Mesodermal cell (in vitro differentiated cells): ENCODE results near the gene GPATCH4.

Experiments used
- H3K27ac ChIP-seq: 2 replicates; pipeline ENCODE4 v1.7.0; 2013; ENCODE audit warnings: mild to moderate bottlenecking, low read depth, low read length, moderate library complexity; ENCODE audit not compliant: severe bottlenecking
- H3K36me3 ChIP-seq: 2 replicates; pipeline ENCODE4 v1.7.1; 2013; ENCODE audit warnings: mild to moderate bottlenecking, low read length, moderate library complexity; ENCODE audit not compliant: control insufficient read depth, insufficient read depth
- H3K4me1 ChIP-seq: one replicate; pipeline ENCODE4 v1.7.1; 2013; ENCODE audit warnings: mild to moderate bottlenecking, low read length; ENCODE audit not compliant: insufficient read depth, control insufficient read depth, poor library complexity, severe bottlenecking
- H3K4me3 ChIP-seq: 2 replicates; pipeline ENCODE4 v1.7.0; 2013; ENCODE audit warnings: low read length, control low read depth, mild to moderate bottlenecking; ENCODE audit not compliant: insufficient read depth, poor library complexity, severe bottlenecking; ENCODE audit errors: extremely low read depth
- H3K9me3 ChIP-seq: 2 replicates; pipeline ENCODE4 v1.7.1; 2013; ENCODE audit warnings: mild to moderate bottlenecking, low read length, moderate library complexity; ENCODE audit not compliant: control insufficient read depth
- WGBS, 2 experiments: methylation state at CpG; one replicate each; pipeline ENCODE4 v1.1.5; 2013; ENCODE audit warnings: missing lambda C conversion rate in 2 of 2; ENCODE audit not compliant: insufficient coverage in 2 of 2; 5-methylcytosine and 5-hydroxymethylcytosine counted together

Gene GPATCH4

GRCh38 chr1:156572663-156573018 lies 28.6 kb downstream of the GPATCH4 start:
- WGBS, 2 experiments, result 37 to 62% methylated on average over 7 to 8 of the region's 10 CpGs
- peak overlapping the region; percentile 73 for H3K4me3 ChIP-seq
- H3K4me1 ChIP-seq, result peaks cover 6% of the 10 kb centered on the region
- H3K9me3 ChIP-seq, result no peaks in the 10 kb centered on the region
- H3K36me3 ChIP-seq, result peaks cover 31% of the 10 kb centered on the region
- H3K27ac ChIP-seq, result no peak overlapping the region

- 0 to 1% methylated on average over 28 to 36 of the region's 38 CpGs for WGBS, 2 experiments
- Histone ChIP-seq H3K27ac (no peak within 1 kb of the TSS), H3K9me3 (no peaks in the 10 kb centered on the region), H3K4me1 (peaks cover 6% of the 10 kb centered on the region), H3K4me3 (peak within 1 kb of the TSS; percentile 73), H3K36me3 (peaks cover 36% of the 10 kb centered on the region)
Observed at GRCh38 chr1:156571919-156572662, 29.2 kb downstream of the GPATCH4 start, which contains the start of gene IQGAP3. IQGAP3 (minus strand) TSS chr1:156572565; CDS start chr1:156572529, 36 bp downstream.

- H3K4me3 ChIP-seq, result peak overlapping the region; percentile 73
- H3K4me1 ChIP-seq, result peaks cover 6% of the 10 kb centered on the region
- H3K27ac ChIP-seq, result peak overlapping the region; percentile 10
- peaks cover 41% of the 10 kb centered on the region for H3K36me3 ChIP-seq
- 17% methylated on average over 1 of the region's 4 CpGs; no CpG with 5 or more reads in 1 of the 2 experiments for whole genome bisulfite sequencing, 2 experiments
- H3K9me3 ChIP-seq, result no peaks in the 10 kb centered on the region
Observed at GRCh38 chr1:156571261-156571852, 29.9 kb downstream of the GPATCH4 start.

- H3K4me3 ChIP-seq, result no peak overlapping the region
- no peak overlapping the region for H3K27ac ChIP-seq
- H3K4me1 ChIP-seq, result peaks cover 6% of the 10 kb centered on the region
- H3K9me3 ChIP-seq, result no peaks in the 10 kb centered on the region
- peaks cover 90% of the 10 kb centered on the region for H3K36me3 ChIP-seq
- WGBS, 2 experiments, result 94 to 96% methylated on average over 4 of the region's 4 CpGs
Observed at GRCh38 chr1:156566436-156566835, 34.8 kb downstream of the GPATCH4 start.

- no peak overlapping the region for H3K4me3 ChIP-seq
- H3K27ac ChIP-seq, result no peak overlapping the region
- WGBS, 2 experiments, result no CpG with 5 or more reads among the region's 2 CpGs
- no peaks in the 10 kb centered on the region for H3K4me1 ChIP-seq
- H3K9me3 ChIP-seq, result no peaks in the 10 kb centered on the region
- H3K36me3 ChIP-seq, result peaks cover 93% of the 10 kb centered on the region
Observed at GRCh38 chr1:156565519-156565918, 35.8 kb downstream of the GPATCH4 start.

- Histone ChIP-seq H3K9me3 (no peaks in the 10 kb centered on the region), H3K27ac (no peak overlapping the region), H3K4me3 (no peak overlapping the region), H3K4me1 (no peaks in the 10 kb centered on the region), H3K36me3 (peaks cover 76% of the 10 kb centered on the region)
- 92 to 100% methylated on average over 4 of the region's 5 CpGs for WGBS, 2 experiments
Observed at GRCh38 chr1:156560585-156561163, 40.6 kb downstream of the GPATCH4 start.

GRCh38 chr1:156559797-156560385 lies 41.4 kb downstream of the GPATCH4 start:
- H3K9me3 ChIP-seq, result no peaks in the 10 kb centered on the region
- 87 to 100% methylated on average over 2 to 4 of the region's 5 CpGs for WGBS, 2 experiments
- no peaks in the 10 kb centered on the region for H3K4me1 ChIP-seq
- peaks cover 75% of the 10 kb centered on the region for H3K36me3 ChIP-seq
- no peak overlapping the region for H3K4me3 ChIP-seq
- H3K27ac ChIP-seq, result no peak overlapping the region

- Histone ChIP-seq H3K4me3 (no peak overlapping the region), H3K27ac (no peak overlapping the region), H3K9me3 (no peaks in the 10 kb centered on the region), H3K4me1 (no peaks in the 10 kb centered on the region), H3K36me3 (peaks cover 74% of the 10 kb centered on the region)
- 78 to 84% methylated on average over 6 of the region's 8 CpGs for WGBS, 2 experiments
Observed at GRCh38 chr1:156559086-156559796, 42.0 kb downstream of the GPATCH4 start.

GRCh38 chr1:156556354-156556753 lies 44.9 kb downstream of the GPATCH4 start:
- no peaks in the 10 kb centered on the region for H3K4me1 ChIP-seq
- no peaks in the 10 kb centered on the region for H3K9me3 ChIP-seq
- H3K27ac ChIP-seq, result no peak overlapping the region
- WGBS, 2 experiments, result 80 to 86% methylated on average over 6 to 8 of the region's 9 CpGs
- no peak overlapping the region for H3K4me3 ChIP-seq
- peaks cover 69% of the 10 kb centered on the region for H3K36me3 ChIP-seq

GRCh38 chr1:156555715-156556114 lies 45.6 kb downstream of the GPATCH4 start:
- Histone ChIP-seq H3K9me3 (no peaks in the 10 kb centered on the region), H3K36me3 (peaks cover 71% of the 10 kb centered on the region), H3K27ac (no peak overlapping the region), H3K4me3 (no peak overlapping the region), H3K4me1 (no peaks in the 10 kb centered on the region)
- WGBS, 2 experiments, result 100% methylated on average over 1 of the region's 2 CpGs
